ENCODE results near the gene CFAP70.

DNA sequence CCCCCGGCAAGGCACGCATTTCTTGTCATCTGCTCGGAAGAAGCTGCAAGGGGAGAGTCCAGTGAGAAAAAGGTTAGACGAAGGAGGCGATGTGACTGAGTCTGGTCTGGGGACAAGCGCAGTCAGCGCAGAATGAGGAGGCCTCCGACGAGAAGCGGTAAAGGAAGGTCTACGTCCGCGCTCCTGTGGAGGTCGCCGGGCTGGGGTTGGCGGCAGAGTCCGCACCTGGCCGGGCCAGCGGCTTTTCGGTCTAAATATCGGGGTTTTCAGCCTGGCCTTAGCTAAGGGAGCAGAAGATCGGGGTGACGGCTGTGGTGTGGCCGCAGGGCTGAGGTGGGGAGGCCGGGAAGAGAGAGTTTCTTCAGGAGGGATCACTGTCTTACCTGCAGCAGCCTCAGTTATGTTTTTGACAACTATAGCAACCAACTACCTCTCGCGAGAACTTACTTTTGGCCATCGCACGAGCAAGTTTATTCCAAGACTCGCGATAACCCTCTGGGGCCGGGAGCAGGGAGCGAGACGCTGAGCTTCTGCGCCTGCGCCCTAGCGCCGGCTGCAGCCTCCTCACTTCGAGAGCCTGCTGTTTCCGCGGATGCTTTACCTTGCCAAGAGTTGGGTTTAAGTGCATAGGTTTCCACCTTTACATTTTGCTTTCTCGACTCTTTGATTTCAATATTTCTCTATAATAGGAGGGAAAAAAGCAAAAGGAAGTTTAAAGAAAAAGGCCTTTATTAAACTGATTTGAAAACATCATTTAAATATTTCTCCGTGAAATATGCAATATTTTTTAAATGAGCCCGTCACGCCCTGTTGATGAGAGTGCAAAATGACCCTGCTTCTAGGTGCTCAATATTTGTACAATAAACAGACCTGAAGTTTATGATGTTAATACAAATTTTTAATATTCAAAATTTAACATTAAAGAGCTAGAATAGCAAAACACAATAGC, at the start of gene CFAP70:
- TF ChIP-seq, protein P1, sequence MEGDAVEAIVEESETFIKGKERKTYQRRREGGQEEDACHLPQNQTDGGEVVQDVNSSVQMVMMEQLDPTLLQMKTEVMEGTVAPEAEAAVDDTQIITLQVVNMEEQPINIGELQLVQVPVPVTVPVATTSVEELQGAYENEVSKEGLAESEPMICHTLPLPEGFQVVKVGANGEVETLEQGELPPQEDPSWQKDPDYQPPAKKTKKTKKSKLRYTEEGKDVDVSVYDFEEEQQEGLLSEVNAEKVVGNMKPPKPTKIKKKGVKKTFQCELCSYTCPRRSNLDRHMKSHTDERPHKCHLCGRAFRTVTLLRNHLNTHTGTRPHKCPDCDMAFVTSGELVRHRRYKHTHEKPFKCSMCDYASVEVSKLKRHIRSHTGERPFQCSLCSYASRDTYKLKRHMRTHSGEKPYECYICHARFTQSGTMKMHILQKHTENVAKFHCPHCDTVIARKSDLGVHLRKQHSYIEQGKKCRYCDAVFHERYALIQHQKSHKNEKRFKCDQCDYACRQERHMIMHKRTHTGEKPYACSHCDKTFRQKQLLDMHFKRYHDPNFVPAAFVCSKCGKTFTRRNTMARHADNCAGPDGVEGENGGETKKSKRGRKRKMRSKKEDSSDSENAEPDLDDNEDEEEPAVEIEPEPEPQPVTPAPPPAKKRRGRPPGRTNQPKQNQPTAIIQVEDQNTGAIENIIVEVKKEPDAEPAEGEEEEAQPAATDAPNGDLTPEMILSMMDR (IDR thresholded peaks at IDR 0.05) = no peak
- peak; percentile 32 for TF ChIP-seq POLR2AphosphoS5 (IDR thresholded peaks at IDR 0.05)
- TF ChIP-seq POLR2A (IDR thresholded peaks at IDR 0.05) = no peak

All from gastroesophageal sphincter (tissue), 3 donors.